Activated T-helper 2 cell treated with anti-CD3 and anti-CD28 coated beads, Interferon-gamma antibody, Interleukin-2, Interleukin-4, amounts not matched to agents 10 μg/mL and 5 μg/mL and 100 μg/mL, durations not matched to agents 14 hours and 24 hours and 36 hours (primary cell): ENCODE data around the gene CIB1. TPM values are rescaled to one million over a fixed set of nuclear protein-coding genes. Genes with fewer than 3 reads are reported as not detected.
A peak's percentile ranks its signal among the peaks of the same experiment; 100 is the strongest.
"Not testable (repeated sequence)": the region's sequence is repeated elsewhere in the genome, so short reads cannot be mapped to it uniquely, and the experiment has no call there.

ENCODE experiments used
- DNase-seq: peaks from one replicate; pipeline ENCODE4 v3.0.0; 2021; ENCODE audit warnings: low spot score
- H3K27ac Mint-ChIP-seq: one replicate; pipeline ENCODE4 v1.8.0; 2021; ENCODE audit warnings: mixed read lengths
- H3K27me3 Mint-ChIP-seq: one replicate; pipeline ENCODE4 v1.8.0; 2021; ENCODE audit warnings: low read depth, mixed read lengths
- H3K36me3 Mint-ChIP-seq: one replicate; pipeline ENCODE4 v1.8.0; 2021; ENCODE audit warnings: low read depth, mixed read lengths
- H3K4me1 Mint-ChIP-seq: one replicate; pipeline ENCODE4 v1.8.0; 2021; ENCODE audit warnings: low read depth, mixed read lengths
- H3K4me3 Mint-ChIP-seq: one replicate; pipeline ENCODE4 v1.8.0; 2021; ENCODE audit warnings: low read depth, mild to moderate bottlenecking, moderate library complexity, mixed read lengths
- H3K9me3 Mint-ChIP-seq: one replicate; pipeline ENCODE4 v1.8.0; 2021; ENCODE audit warnings: mixed read lengths
- intact Hi-C: fragments of 100-400 bp; cut with micrococcal nuclease; formaldehyde crosslinking; loops from one replicate; pipeline ENCODE4 v1.15.1; 2023
- total RNA-seq: library from RNA; stranded (reverse); gene quantifications from 2 replicates; pipeline ENCODE4 v1.2.3, GENCODE V29; 2022

CIB1 gene
- total RNA-seq, 1 donor from 2014 or later, result 162 TPM

DNA sequence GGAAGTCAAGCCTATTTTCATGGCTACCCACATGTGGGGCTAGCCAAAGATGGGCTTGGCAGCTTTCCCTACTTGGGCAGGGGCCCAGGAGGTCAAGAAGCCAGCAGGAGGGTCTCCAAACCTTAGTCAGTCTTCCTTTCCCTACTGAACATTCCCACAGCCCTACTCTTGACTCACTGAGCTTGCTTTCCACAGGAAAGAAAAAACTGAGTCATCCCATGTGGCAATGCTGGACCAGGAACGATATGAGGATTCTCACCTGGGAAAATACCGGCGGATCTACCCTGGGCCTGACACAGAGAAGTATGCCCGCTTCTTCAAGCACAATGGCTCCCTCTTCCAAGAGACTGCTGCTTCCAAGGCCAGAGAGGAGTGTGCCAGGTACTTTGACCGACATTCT lies 28.1 kb upstream of the CIB1 start:
- intact Hi-C loops, result no loop called here
- peaks cover 12% of the 10 kb centered on the region for H3K36me3 Mint-ChIP-seq
- DNase-seq, result no peak
- H3K27me3 Mint-ChIP-seq, result no peaks in the 10 kb centered on the region
- H3K9me3 Mint-ChIP-seq, result no peaks in the 10 kb centered on the region
- H3K4me1 Mint-ChIP-seq, result peaks cover 26% of the 10 kb centered on the region
- H3K4me3 Mint-ChIP-seq, result no peak overlapping the region
- H3K27ac Mint-ChIP-seq, result no peak overlapping the region

- intact Hi-C loops, H3K4me3 Mint-ChIP-seq, H3K27ac Mint-ChIP-seq, H3K27me3 Mint-ChIP-seq, H3K9me3 Mint-ChIP-seq, H3K36me3 Mint-ChIP-seq, DNase-seq: not testable (repeated sequence)
- H3K4me1 Mint-ChIP-seq, result peaks cover 23% of the 10 kb centered on the region
Measured at GRCh38 chr15:90260731-90261130, 27.0 kb upstream of the CIB1 start.

DNA sequence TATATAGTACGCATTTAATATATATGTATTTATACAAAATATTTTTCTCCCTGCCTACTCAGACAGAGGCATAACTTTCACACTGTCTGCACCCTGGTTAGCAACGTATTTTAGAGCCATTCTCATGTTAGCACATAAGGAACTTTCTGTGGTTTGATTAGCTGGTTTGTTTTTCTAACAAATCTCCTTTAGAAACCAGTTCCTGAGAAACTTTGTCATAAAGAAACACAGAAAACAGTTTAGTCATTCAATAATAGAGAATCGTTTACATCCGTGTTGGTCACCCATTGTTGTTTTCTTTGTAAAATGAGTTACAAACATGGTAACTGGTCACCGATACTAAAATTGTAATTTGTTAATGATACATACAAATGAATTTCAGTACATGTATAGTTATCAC lies 25.8 kb upstream of the CIB1 start:
- Mint-ChIP-seq H3K27me3 (no peaks in the 10 kb centered on the region), H3K36me3 (no peaks in the 10 kb centered on the region), H3K9me3 (no peaks in the 10 kb centered on the region), H3K4me1 (peaks cover 18% of the 10 kb centered on the region), H3K4me3 (no peak overlapping the region), H3K27ac (peak overlapping the region; percentile 78)
- no peak for DNase-seq
- intact Hi-C loops, result no loop called here

DNA sequence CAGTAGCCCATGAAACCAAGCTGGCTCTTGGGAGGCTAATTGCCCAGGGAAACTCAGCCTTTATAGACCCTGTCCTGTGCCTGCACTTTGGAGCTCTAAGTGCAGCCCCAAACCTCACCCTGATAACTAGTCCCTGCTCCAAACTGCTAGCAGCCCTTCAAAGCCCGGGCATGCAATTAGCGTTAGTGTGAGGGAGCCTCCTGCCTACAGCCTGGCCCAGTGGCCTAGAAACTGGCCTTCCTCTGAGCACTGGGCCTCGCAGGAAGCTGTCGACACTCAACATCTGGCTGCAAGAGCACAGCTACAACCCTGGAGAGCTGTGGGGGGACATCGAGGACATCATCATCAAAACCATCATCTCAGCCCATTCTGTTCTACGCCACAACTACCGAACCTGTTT lies 24.0 kb upstream of the CIB1 start:
- Mint-ChIP-seq H3K27me3 (no peaks in the 10 kb centered on the region), H3K4me3 (no peak overlapping the region), H3K36me3 (no peaks in the 10 kb centered on the region), H3K9me3 (no peaks in the 10 kb centered on the region), H3K27ac (no peak overlapping the region), H3K4me1 (peaks cover 12% of the 10 kb centered on the region)
- intact Hi-C loops, result no loop called here
- no peak for DNase-seq

DNA sequence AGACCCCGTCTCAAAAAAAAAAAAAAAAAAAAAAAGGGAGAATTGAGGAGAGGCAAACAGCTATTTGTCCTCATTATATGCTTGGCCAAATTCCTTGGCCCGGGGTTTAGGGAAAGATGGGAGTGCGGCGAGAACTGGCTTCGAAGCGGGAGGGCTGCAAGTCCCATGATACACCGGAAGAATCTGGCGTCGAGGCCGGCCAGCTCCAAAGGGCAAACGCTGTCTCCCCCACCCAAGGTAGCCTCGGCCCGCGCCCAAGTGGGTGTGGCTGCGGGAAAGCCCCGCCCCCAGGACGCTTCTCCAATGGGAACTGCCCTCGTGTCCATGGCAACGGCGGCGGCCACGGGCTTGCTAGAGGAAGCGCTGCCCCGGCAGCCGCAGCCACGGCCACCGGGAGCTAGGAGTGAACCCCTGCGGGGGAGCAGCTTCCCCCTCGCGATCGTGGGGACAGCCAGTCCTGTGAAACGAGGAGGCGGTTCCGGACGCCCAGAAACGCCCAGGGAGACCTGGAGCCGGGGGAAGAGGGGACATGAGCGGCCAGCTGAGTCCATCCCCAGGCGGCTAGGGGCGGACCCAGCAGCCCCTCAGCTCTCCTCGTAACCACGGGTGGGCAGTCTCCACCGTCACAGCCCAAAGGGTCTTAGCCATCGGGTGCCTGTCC lies 15.6 kb upstream of the CIB1 start, which contains the start of gene TTLL13:
TTLL13 (plus strand) TSS at position 354 of the 661 bp plus-strand sequence. CDS start 1,075 bp downstream, outside the sequence.
- Mint-ChIP-seq H3K4me3 (peak within 1 kb of the TSS; percentile 73), H3K36me3 (no peaks in the 10 kb centered on the region)
- intact Hi-C loops, result loop anchor here (1.0 kb wide), 1 partner anchor 16 kb away; the partner anchor contains the start of gene NGRN

DNA sequence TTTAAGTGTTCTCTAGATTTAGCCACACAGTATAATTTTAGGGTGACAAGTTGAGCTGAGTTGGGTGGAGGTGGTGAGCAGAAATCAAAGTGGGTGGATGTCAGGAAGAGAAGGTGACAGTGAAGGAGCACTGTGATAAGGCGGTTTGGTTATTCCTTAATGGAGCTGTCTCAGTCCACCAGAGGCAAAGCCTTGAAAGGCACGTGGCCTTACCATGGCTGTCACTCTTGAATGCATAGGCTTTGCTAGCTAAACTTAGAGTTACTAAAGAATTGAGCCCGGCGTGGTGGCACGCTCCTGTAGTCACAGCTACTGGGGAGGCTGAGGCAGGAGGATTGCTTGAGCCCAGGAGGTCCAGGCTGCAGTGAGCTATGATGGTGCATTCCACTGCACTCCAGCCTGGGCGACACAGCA lies 15.1 kb upstream of the CIB1 start:
- peak overlapping the region; percentile 68 for H3K4me3 Mint-ChIP-seq
- no peaks in the 10 kb centered on the region for H3K36me3 Mint-ChIP-seq
- no peaks in the 10 kb centered on the region for H3K9me3 Mint-ChIP-seq
- no peak overlapping the region for H3K27ac Mint-ChIP-seq
- intact Hi-C loops, result loop anchor here (1.0 kb wide), 1 partner anchor 17 kb away; the partner anchor contains the start of gene NGRN
- no peak for DNase-seq
- H3K27me3 Mint-ChIP-seq, result no peaks in the 10 kb centered on the region
- H3K4me1 Mint-ChIP-seq, result peaks cover 11% of the 10 kb centered on the region

More for the DNA sequence above, 15.6 kb upstream of the CIB1 start, which contains the start of gene TTLL13:
- Mint-ChIP-seq H3K27ac (no peak within 1 kb of the TSS), H3K27me3 (no peaks in the 10 kb centered on the region), H3K9me3 (no peaks in the 10 kb centered on the region), H3K4me1 (peaks cover 11% of the 10 kb centered on the region)
- peak; percentile 78 for DNase-seq

- H3K9me3 Mint-ChIP-seq, result no peaks in the 10 kb centered on the region
- peaks cover 12% of the 10 kb centered on the region for H3K4me1 Mint-ChIP-seq
- intact Hi-C loops, result no loop called here
- H3K27ac Mint-ChIP-seq, result no peak overlapping the region
- no peaks in the 10 kb centered on the region for H3K27me3 Mint-ChIP-seq
- H3K36me3 Mint-ChIP-seq, result peaks cover 9% of the 10 kb centered on the region
- no peak overlapping the region for H3K4me3 Mint-ChIP-seq
- no peak for DNase-seq
Measured at GRCh38 chr15:90243943-90244639, 10.3 kb upstream of the CIB1 start.

DNA sequence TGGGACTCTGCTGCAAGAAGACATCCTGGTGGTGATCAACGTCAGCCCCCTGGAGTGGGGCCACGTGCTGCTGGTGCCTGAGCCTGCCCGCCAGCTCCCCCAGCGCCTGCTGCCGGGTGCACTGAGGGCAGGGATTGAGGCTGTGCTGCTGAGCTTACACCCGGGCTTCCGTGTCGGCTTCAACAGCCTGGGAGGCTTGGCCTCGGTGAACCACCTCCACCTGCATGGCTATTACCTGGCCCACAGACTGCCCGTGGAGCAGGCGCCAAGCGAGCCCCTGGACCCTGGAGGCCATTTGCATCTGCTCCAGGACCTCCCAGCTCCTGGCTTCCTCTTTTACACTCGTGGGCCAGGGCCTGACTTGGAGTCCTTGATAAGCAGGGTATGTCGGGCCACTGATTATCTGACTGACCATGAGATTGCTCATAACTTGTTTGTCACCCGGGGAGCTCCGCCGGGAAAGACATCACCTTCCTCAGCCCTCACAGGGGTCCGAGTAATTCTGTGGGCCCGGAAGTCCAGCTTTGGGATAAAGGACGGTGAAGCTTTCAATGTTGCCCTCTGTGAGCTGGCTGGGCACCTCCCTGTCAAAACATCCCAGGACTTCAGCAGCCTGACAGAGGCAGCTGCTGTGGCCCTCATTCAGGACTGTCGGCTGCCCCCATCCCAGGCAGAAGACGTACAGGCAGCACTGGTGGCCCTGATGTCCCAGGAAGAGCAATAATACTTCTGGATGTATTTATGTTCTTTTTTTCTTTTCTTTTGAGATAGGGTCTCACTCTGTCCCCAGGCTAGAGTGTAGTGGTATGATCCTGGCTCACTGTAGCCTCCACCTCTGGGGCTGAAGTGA lies 7.8 kb upstream of the CIB1 start:
- Mint-ChIP-seq H3K4me3 (no peak overlapping the region), H3K9me3 (no peaks in the 10 kb centered on the region), H3K27me3 (no peaks in the 10 kb centered on the region), H3K27ac (no peak overlapping the region), H3K36me3 (peaks cover 20% of the 10 kb centered on the region), H3K4me1 (peaks cover 10% of the 10 kb centered on the region)
- intact Hi-C loops, result no loop called here
- DNase-seq, result no peak

GRCh38 chr15:90240856-90241255 lies 7.1 kb upstream of the CIB1 start:
- intact Hi-C loops, result no loop called here
- Mint-ChIP-seq H3K27ac (no peak overlapping the region), H3K9me3 (no peaks in the 10 kb centered on the region), H3K27me3 (no peaks in the 10 kb centered on the region), H3K36me3 (peaks cover 27% of the 10 kb centered on the region), H3K4me3 (no peak overlapping the region), H3K4me1 (peaks cover 10% of the 10 kb centered on the region)
- no peak for DNase-seq

GRCh38 chr15:90239371-90239770 lies 5.6 kb upstream of the CIB1 start:
- H3K27ac Mint-ChIP-seq, result no peak overlapping the region
- H3K4me3 Mint-ChIP-seq, result no peak overlapping the region
- no peak for DNase-seq

GRCh38 chr15:90234096-90234988 lies 601 bp upstream of the CIB1 start, which contains the start of gene GDPGP1:
Gene GDPGP1 (plus strand): TSS chr15:90234209. CDS start chr15:90240909, 6,700 bp downstream.
- intact Hi-C loops, result loop anchor here (1.0 to 10.0 kb wide), 6 partner anchors 31 to 700 kb away; partner anchors contain the start of genes HDDC3, NGRN, SEMA4B and UNC45A
- no peaks in the 10 kb centered on the region for H3K27me3 Mint-ChIP-seq
- peaks cover 55% of the 10 kb centered on the region for H3K36me3 Mint-ChIP-seq
- peak within 1 kb of the TSS; percentile 86 for H3K27ac Mint-ChIP-seq
- H3K4me3 Mint-ChIP-seq, result peak within 1 kb of the TSS; percentile 92
- H3K9me3 Mint-ChIP-seq, result no peaks in the 10 kb centered on the region
- H3K4me1 Mint-ChIP-seq, result peaks cover 41% of the 10 kb centered on the region
- no peak for DNase-seq

More at GRCh38 chr15:90239371-90239770, 5.6 kb upstream of the CIB1 start:
- Mint-ChIP-seq H3K36me3 (peaks cover 28% of the 10 kb centered on the region), H3K27me3 (no peaks in the 10 kb centered on the region), H3K9me3 (no peaks in the 10 kb centered on the region), H3K4me1 (peaks cover 16% of the 10 kb centered on the region)
- intact Hi-C loops, result loop anchor here (10.0 kb wide), 1 partner anchor 695 kb away; the partner anchor contains the start of genes HDDC3 and UNC45A
